Measurements from ENCODE around the gene SLC25A6. TPM values are rescaled to one million over a fixed set of nuclear protein-coding genes. Genes with fewer than 3 reads are reported as not detected.
A peak's percentile ranks its signal among the peaks of the same experiment; 100 is the strongest.
"Not testable (repeated sequence)": the region's sequence is repeated elsewhere in the genome, so short reads cannot be mapped to it uniquely, and the experiment has no call there.

Gene SLC25A6
- total RNA-seq, 2 experiments from 2014 or later, result 460 to 476 TPM

GRCh38 chrX:1430451-1430850 is 38.5 kb upstream of the SLC25A6 start:
- Mint-ChIP-seq H3K27ac (no peak overlapping the region), H3K4me1 (ENCODE audit: low read depth) (no peaks in the 10 kb centered on the region), H3K9me3 (no peaks in the 10 kb centered on the region), H3K27me3 (no peaks in the 10 kb centered on the region), H3K36me3 (ENCODE audit: low read depth) (peaks cover 23% of the 10 kb centered on the region), H3K4me3 (no peak overlapping the region)
- no peak for TF ChIP-seq CTCF (IDR thresholded peaks at IDR 0.05)
- intact Hi-C loops (cut with micrococcal nuclease), result no loop called here
- POLR2A ChIA-PET, result no interaction called here
- ATAC-seq, result peak; percentile 67
- DNase-seq, result peak; percentile 46
- CTCF ChIA-PET, result no interaction called here

GRCh38 chrX:1427756-1428155 is 35.8 kb upstream of the SLC25A6 start:
- intact Hi-C loops (cut with micrococcal nuclease), result no loop called here
- no peak for DNase-seq
- peaks cover 41% of the 10 kb centered on the region for H3K36me3 Mint-ChIP-seq (ENCODE audit: low read depth)
- H3K27ac Mint-ChIP-seq, result no peak overlapping the region
- no peak overlapping the region for H3K4me3 Mint-ChIP-seq
- H3K9me3 Mint-ChIP-seq, result peaks cover 14% of the 10 kb centered on the region
- H3K4me1 Mint-ChIP-seq (ENCODE audit: low read depth), result no peaks in the 10 kb centered on the region
- CTCF ChIA-PET, result no interaction called here
- TF ChIP-seq CTCF (IDR thresholded peaks at IDR 0.05), result no peak
- no peaks in the 10 kb centered on the region for H3K27me3 Mint-ChIP-seq
- POLR2A ChIA-PET, result no interaction called here
- ATAC-seq, result no peak

GRCh38 chrX:1426321-1426720 is 34.4 kb upstream of the SLC25A6 start:
- DNase-seq; H3K4me1 Mint-ChIP-seq (ENCODE audit: low read depth); intact Hi-C loops (cut with micrococcal nuclease); ATAC-seq; H3K27me3 Mint-ChIP-seq; H3K4me3 Mint-ChIP-seq; H3K27ac Mint-ChIP-seq; CTCF ChIA-PET; POLR2A ChIA-PET: not testable (repeated sequence)
- H3K9me3 Mint-ChIP-seq, result peaks cover 22% of the 10 kb centered on the region
- peaks cover 49% of the 10 kb centered on the region for H3K36me3 Mint-ChIP-seq (ENCODE audit: low read depth)

- Mint-ChIP-seq H3K4me3 (no peak overlapping the region), H3K4me1 (ENCODE audit: low read depth) (no peaks in the 10 kb centered on the region), H3K36me3 (ENCODE audit: low read depth) (peaks cover 56% of the 10 kb centered on the region), H3K27me3 (no peaks in the 10 kb centered on the region), H3K9me3 (peaks cover 22% of the 10 kb centered on the region), H3K27ac (no peak overlapping the region)
- POLR2A ChIA-PET, result no interaction called here
- DNase-seq (no peak), ATAC-seq (no peak)
- intact Hi-C loops (cut with micrococcal nuclease), result no loop called here
- TF ChIP-seq CTCF (IDR thresholded peaks at IDR 0.05), result no peak
- CTCF ChIA-PET, result no interaction called here
These were observed 33.5 kb upstream of the SLC25A6 start for GRCh38 chrX:1425381-1425780.

- Mint-ChIP-seq H3K9me3 (peaks cover 23% of the 10 kb centered on the region), H3K27me3 (no peaks in the 10 kb centered on the region), H3K27ac (no peak overlapping the region), H3K4me1 (ENCODE audit: low read depth) (no peaks in the 10 kb centered on the region), H3K36me3 (ENCODE audit: low read depth) (peaks cover 65% of the 10 kb centered on the region), H3K4me3 (no peak overlapping the region)
- ATAC-seq (no peak), DNase-seq (no peak)
- CTCF ChIA-PET, result no interaction called here
- intact Hi-C loops (cut with micrococcal nuclease), result no loop called here
- TF ChIP-seq CTCF (IDR thresholded peaks at IDR 0.05), result no peak
- POLR2A ChIA-PET, result no interaction called here
These were observed 32.4 kb upstream of the SLC25A6 start for GRCh38 chrX:1424147-1424851.

Data from activated CD8-positive, alpha-beta T cell treated with anti-CD3 and anti-CD28 coated beads for 36 hours (primary cell).